Erythroblast (primary cell): ENCODE measurements around the gene NAIP.
"Not testable (repeated sequence)": the region's sequence is repeated elsewhere in the genome, so short reads cannot be mapped to it uniquely, and the experiment has no call there.

ENCODE experiments used
- DNase-seq, 2 experiments: peaks; one replicate each; lab custom pipeline; 2025; lab: John Stamatoyannopoulos, UW

The NAIP gene

DNA sequence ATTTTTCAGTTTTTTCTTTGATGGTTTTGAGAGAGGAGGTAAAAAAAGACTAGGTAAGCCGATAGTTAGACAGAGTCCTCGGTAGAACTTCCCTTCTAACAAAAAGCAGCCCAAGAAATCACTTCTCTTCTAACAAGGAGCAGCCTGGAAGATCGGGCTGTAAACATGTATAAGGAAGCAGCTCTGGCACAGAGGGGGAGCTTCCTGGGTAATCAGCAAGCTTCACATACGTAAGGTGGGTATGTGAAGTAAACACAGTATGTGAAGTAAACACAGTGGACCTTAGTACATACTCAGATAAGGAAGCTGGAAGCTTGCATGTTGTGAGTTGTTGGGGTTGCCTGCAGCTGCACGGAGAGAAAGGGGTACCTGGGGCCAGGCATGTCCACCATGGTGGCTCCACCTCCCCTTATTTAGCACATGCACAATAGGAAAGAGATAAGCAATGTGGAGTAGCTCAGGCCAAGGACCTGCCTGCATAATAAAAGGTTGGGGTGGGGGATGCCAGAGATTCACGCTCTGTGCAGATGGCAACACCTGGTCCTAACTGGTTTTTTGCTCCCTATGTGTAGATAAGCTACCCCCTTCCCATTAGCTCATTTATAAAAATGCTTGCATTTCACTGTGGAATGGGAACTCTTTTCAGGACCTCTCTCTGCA, 93.3 kb downstream of the NAIP start:
- DNase-seq: not testable (repeated sequence)

DNA sequence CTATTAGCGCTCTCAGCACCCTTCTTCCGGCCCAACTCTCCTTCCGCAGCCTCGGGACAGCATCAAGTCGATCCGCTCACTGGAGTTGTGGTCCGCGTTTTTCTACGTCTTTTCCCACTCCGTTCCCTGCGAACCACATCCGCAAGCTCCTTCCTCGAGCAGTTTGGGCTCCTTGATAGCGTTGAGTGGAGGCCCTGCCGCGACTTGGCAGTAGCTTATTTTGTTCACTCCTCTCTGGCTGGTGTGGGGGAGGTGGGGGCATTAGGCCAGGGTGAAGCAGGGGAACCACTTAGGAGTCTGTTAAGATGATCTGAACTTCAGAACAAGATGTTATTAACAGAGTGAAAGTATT, 100.0 kb downstream of the NAIP start:
- DNase-seq: not testable (repeated sequence)
